Measurements from ENCODE around the gene HECA. TPM values are rescaled to one million over a fixed set of nuclear protein-coding genes. Genes with fewer than 3 reads are reported as not detected.
"Not testable (repeated sequence)": the region's sequence is repeated elsewhere in the genome, so short reads cannot be mapped to it uniquely, and the experiment has no call there.

The HECA gene
- polyA plus RNA-seq, 2 donors: 11.2 to 15.0 TPM

DNA sequence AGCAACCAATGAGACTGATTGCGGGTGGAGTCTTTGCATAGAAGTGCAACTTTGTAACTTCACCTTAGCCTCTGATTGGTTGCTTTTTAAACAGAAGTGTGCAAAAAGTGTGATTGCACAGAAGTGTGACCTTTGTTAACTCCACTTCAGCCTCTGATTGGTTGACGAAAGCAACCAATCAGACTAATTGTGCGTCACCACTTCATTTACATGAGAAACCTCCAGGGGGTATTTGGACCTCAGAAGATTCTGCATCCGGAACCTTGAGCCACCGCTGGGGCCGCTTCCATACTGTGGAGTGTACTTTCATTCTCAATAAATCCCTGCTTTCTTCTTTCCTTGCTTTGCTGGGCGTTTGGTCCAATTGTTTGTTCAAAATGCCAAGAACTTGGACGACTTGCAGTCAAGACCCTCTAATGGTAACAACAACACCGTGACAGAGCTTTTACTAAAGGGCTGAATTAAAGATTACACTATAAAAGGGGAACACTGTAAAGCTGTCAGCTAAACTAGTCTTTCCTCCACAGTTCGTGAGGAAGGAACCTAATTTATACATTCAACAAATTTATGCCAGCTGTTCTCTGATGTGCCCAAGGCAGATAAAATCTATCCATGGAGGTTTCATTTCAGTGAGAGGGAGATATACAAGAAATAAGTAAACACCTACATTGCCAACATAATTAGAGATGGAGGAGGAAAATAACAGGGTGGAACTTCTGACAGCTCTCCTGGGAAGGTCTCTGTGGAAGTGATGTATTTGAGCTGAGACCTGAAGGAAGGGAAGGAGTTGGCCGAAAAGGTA, 1.4 kb upstream of the HECA start:
- Histone ChIP-seq H3K4me1 (ENCODE audit: control insufficient read depth in 2 of 2, insufficient read depth in 2 of 2, low read length in 1 of 2) (no peaks in the 10 kb centered on the region), H3K4me3 (ENCODE audit: low read depth in 1 of 2, low read length in 2 of 2) (peak overlapping the region in 1 of 2 donors; percentile 13), H3K9me3 (ENCODE audit: control insufficient read depth in 2 of 2, insufficient read depth in 1 of 2, low read depth in 1 of 2, low read length in 1 of 2) (no peaks in the 10 kb centered on the region), H3K36me3 (ENCODE audit: control insufficient read depth in 2 of 2, insufficient read depth in 2 of 2, low read length in 1 of 2) (no peaks in the 10 kb centered on the region), H3K27me3 (ENCODE audit: control insufficient read depth in 1 of 2, insufficient read depth in 2 of 2, low read length in 2 of 2) (no peaks in the 10 kb centered on the region), H3K27ac (ENCODE audit: low read depth in 2 of 2, low read length in 1 of 2) (peak overlapping the region; percentile 95 to 98)
- 57 to 58% methylated on average over 11 of the region's 11 CpGs for WGBS, 2 donors

GRCh38 chr6:139134064-139134395, 850 bp upstream of the HECA start:
- H3K4me1 ChIP-seq (ENCODE audit: control insufficient read depth in 2 of 2, insufficient read depth in 2 of 2, low read length in 1 of 2): no peaks in the 10 kb centered on the region
- no peak overlapping the region for H3K4me3 ChIP-seq (ENCODE audit: low read depth in 1 of 2, low read length in 2 of 2)
- peak overlapping the region; percentile 95 to 98 for H3K27ac ChIP-seq (ENCODE audit: low read depth in 2 of 2, low read length in 1 of 2)
- H3K36me3 ChIP-seq (ENCODE audit: control insufficient read depth in 2 of 2, insufficient read depth in 2 of 2, low read length in 1 of 2): no peaks in the 10 kb centered on the region
- H3K27me3 ChIP-seq (ENCODE audit: control insufficient read depth in 1 of 2, insufficient read depth in 2 of 2, low read length in 2 of 2): no peaks in the 10 kb centered on the region
- no peaks in the 10 kb centered on the region for H3K9me3 ChIP-seq (ENCODE audit: control insufficient read depth in 2 of 2, insufficient read depth in 1 of 2, low read depth in 1 of 2, low read length in 1 of 2)

- WGBS, 2 donors: 0 to 1% methylated on average over 43 to 76 of the region's 76 CpGs
- Histone ChIP-seq H3K27ac (ENCODE audit: low read depth in 2 of 2, low read length in 1 of 2) (peak overlapping the region; percentile 95 to 98), H3K36me3 (ENCODE audit: control insufficient read depth in 2 of 2, insufficient read depth in 2 of 2, low read length in 1 of 2) (no peaks in the 10 kb centered on the region), H3K27me3 (ENCODE audit: control insufficient read depth in 1 of 2, insufficient read depth in 2 of 2, low read length in 2 of 2) (no peaks in the 10 kb centered on the region), H3K4me1 (ENCODE audit: control insufficient read depth in 2 of 2, insufficient read depth in 2 of 2, low read length in 1 of 2) (no peaks in the 10 kb centered on the region), H3K9me3 (ENCODE audit: control insufficient read depth in 2 of 2, insufficient read depth in 1 of 2, low read depth in 1 of 2, low read length in 1 of 2) (no peaks in the 10 kb centered on the region), H3K4me3 (ENCODE audit: low read depth in 1 of 2, low read length in 2 of 2) (peak overlapping the region; percentile 73 to 91)
Measured at GRCh38 chr6:139135578-139136545, 982 bp downstream of the HECA start.

DNA sequence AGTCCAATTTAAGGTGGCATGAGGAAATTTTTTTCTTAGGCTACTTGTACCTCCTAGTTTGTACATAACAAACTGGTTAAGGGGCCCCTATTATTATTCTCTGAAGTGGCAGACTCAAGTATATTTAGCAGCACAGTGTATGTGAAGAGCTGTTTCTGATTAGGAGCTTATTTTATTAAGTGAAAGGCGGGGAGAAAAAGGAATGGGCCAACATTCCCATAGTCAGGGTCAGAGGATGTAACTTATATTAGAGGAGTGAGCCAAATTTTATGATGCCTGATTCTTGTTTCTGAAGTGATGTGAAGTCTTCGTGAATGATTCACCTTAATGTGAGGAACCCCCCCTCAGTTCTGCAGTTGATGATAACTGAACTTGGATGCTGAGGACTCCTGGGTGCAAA, 2.8 kb downstream of the HECA start:
- WGBS, 2 donors: 56 to 69% methylated on average over 2 of the region's 2 CpGs
- Histone ChIP-seq H3K4me3 (ENCODE audit: low read depth in 1 of 2, low read length in 2 of 2) (peak overlapping the region in 1 of 2 donors; percentile 73), H3K27ac (ENCODE audit: low read depth in 2 of 2, low read length in 1 of 2) (no peak overlapping the region), H3K27me3 (ENCODE audit: control insufficient read depth in 1 of 2, insufficient read depth in 2 of 2, low read length in 2 of 2) (no peaks in the 10 kb centered on the region), H3K36me3 (ENCODE audit: control insufficient read depth in 2 of 2, insufficient read depth in 2 of 2, low read length in 1 of 2) (no peaks in the 10 kb centered on the region), H3K4me1 (ENCODE audit: control insufficient read depth in 2 of 2, insufficient read depth in 2 of 2, low read length in 1 of 2) (no peaks in the 10 kb centered on the region), H3K9me3 (ENCODE audit: control insufficient read depth in 2 of 2, insufficient read depth in 1 of 2, low read depth in 1 of 2, low read length in 1 of 2) (no peaks in the 10 kb centered on the region)

DNA sequence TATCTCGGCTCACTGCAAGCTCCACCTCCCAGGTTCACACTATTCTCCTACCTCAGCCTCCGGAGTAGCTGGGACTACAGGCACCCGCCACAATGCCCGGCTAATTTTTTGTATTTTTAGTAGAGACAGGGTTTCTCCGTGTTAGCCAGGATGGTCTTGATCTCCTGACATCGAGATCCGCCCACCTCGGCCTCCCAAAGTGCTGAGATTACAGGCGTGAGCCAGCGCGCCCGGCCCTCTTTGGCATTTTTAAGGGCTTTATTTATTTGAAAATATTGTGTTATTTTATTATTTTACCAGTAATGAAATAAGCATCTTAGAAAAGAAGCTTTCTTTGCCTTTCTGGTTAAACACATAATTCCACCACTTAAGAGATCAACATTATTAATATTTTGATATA, 6.0 kb downstream of the HECA start:
- not testable (repeated sequence) for H3K4me1 ChIP-seq (ENCODE audit: control insufficient read depth in 2 of 2, insufficient read depth in 2 of 2, low read length in 1 of 2); H3K4me3 ChIP-seq (ENCODE audit: low read depth in 1 of 2, low read length in 2 of 2); H3K36me3 ChIP-seq (ENCODE audit: control insufficient read depth in 2 of 2, insufficient read depth in 2 of 2, low read length in 1 of 2); H3K9me3 ChIP-seq (ENCODE audit: control insufficient read depth in 2 of 2, insufficient read depth in 1 of 2, low read depth in 1 of 2, low read length in 1 of 2); H3K27me3 ChIP-seq (ENCODE audit: control insufficient read depth in 1 of 2, insufficient read depth in 2 of 2, low read length in 2 of 2); H3K27ac ChIP-seq (ENCODE audit: low read depth in 2 of 2, low read length in 1 of 2)
- 86 to 88% methylated on average over 12 of the region's 12 CpGs for WGBS, 2 donors

GRCh38 chr6:139142262-139142661, 7.4 kb downstream of the HECA start:
- H3K4me1 ChIP-seq (ENCODE audit: control insufficient read depth in 2 of 2, insufficient read depth in 2 of 2, low read length in 1 of 2): peaks cover 0 to 3% of the 10 kb centered on the region in 2 donors
- no peaks in the 10 kb centered on the region for H3K9me3 ChIP-seq (ENCODE audit: control insufficient read depth in 2 of 2, insufficient read depth in 1 of 2, low read depth in 1 of 2, low read length in 1 of 2)
- WGBS, 2 donors: 89 to 92% methylated on average over 3 of the region's 3 CpGs

DNA sequence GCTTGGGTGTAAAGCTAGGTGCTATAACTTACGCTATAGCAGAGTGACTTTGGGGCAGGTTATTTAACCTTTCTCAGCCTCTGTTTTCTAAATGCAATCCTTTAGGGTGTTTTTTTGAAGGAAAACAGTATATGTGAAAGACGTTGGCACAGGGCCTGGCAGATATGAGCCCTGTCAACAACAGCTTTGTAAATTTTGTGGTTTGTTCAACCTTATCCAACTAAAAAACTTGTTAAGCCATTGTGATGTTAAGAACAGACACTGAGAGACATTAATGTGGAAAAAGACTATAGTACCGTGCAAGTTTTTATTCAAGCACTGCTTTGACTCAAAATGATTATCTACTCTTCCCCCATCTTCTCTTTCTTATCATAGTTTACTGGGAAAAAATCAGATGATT, 8.2 kb downstream of the HECA start:
- H3K4me3 ChIP-seq (ENCODE audit: low read depth in 1 of 2, low read length in 2 of 2): no peak overlapping the region
- no peaks in the 10 kb centered on the region for H3K9me3 ChIP-seq (ENCODE audit: control insufficient read depth in 2 of 2, insufficient read depth in 1 of 2, low read depth in 1 of 2, low read length in 1 of 2)
- H3K4me1 ChIP-seq (ENCODE audit: control insufficient read depth in 2 of 2, insufficient read depth in 2 of 2, low read length in 1 of 2): peaks cover 0 to 4% of the 10 kb centered on the region in 2 donors
- WGBS, 2 donors: 75 to 76% methylated on average over 3 of the region's 3 CpGs
- no peak overlapping the region for H3K27ac ChIP-seq (ENCODE audit: low read depth in 2 of 2, low read length in 1 of 2)
- no peaks in the 10 kb centered on the region for H3K27me3 ChIP-seq (ENCODE audit: control insufficient read depth in 1 of 2, insufficient read depth in 2 of 2, low read length in 2 of 2)
- no peaks in the 10 kb centered on the region for H3K36me3 ChIP-seq (ENCODE audit: control insufficient read depth in 2 of 2, insufficient read depth in 2 of 2, low read length in 1 of 2)

More at GRCh38 chr6:139142262-139142661, 7.4 kb downstream of the HECA start:
- no peaks in the 10 kb centered on the region for H3K36me3 ChIP-seq (ENCODE audit: control insufficient read depth in 2 of 2, insufficient read depth in 2 of 2, low read length in 1 of 2)
- H3K27me3 ChIP-seq (ENCODE audit: control insufficient read depth in 1 of 2, insufficient read depth in 2 of 2, low read length in 2 of 2): no peaks in the 10 kb centered on the region
- no peak overlapping the region for H3K27ac ChIP-seq (ENCODE audit: low read depth in 2 of 2, low read length in 1 of 2)
- H3K4me3 ChIP-seq (ENCODE audit: low read depth in 1 of 2, low read length in 2 of 2): no peak overlapping the region

- peaks cover 0 to 11% of the 10 kb centered on the region in 2 donors for H3K4me1 ChIP-seq (ENCODE audit: control insufficient read depth in 2 of 2, insufficient read depth in 2 of 2, low read length in 1 of 2)
- 81 to 83% methylated on average over 4 of the region's 4 CpGs for WGBS, 2 donors
- no peaks in the 10 kb centered on the region for H3K27me3 ChIP-seq (ENCODE audit: control insufficient read depth in 1 of 2, insufficient read depth in 2 of 2, low read length in 2 of 2)
Measured at GRCh38 chr6:139144490-139145085, 9.7 kb downstream of the HECA start.

GRCh38 chr6:139145661-139146060, 10.8 kb downstream of the HECA start:
- peaks cover 0 to 14% of the 10 kb centered on the region in 2 donors for H3K4me1 ChIP-seq (ENCODE audit: control insufficient read depth in 2 of 2, insufficient read depth in 2 of 2, low read length in 1 of 2)
- H3K4me3 ChIP-seq (ENCODE audit: low read depth in 1 of 2, low read length in 2 of 2): no peak overlapping the region
- no peaks in the 10 kb centered on the region for H3K9me3 ChIP-seq (ENCODE audit: control insufficient read depth in 2 of 2, insufficient read depth in 1 of 2, low read depth in 1 of 2, low read length in 1 of 2)
- no peaks in the 10 kb centered on the region for H3K36me3 ChIP-seq (ENCODE audit: control insufficient read depth in 2 of 2, insufficient read depth in 2 of 2, low read length in 1 of 2)
- H3K27ac ChIP-seq (ENCODE audit: low read depth in 2 of 2, low read length in 1 of 2): no peak overlapping the region
- WGBS, 2 donors: 74 to 76% methylated on average over 3 of the region's 3 CpGs
- H3K27me3 ChIP-seq (ENCODE audit: control insufficient read depth in 1 of 2, insufficient read depth in 2 of 2, low read length in 2 of 2): no peaks in the 10 kb centered on the region

More at GRCh38 chr6:139144490-139145085, 9.7 kb downstream of the HECA start:
- H3K27ac ChIP-seq (ENCODE audit: low read depth in 2 of 2, low read length in 1 of 2): peak overlapping the region in 1 of 2 donors; percentile 9
- H3K4me3 ChIP-seq (ENCODE audit: low read depth in 1 of 2, low read length in 2 of 2): no peak overlapping the region
- no peaks in the 10 kb centered on the region for H3K36me3 ChIP-seq (ENCODE audit: control insufficient read depth in 2 of 2, insufficient read depth in 2 of 2, low read length in 1 of 2)
- H3K9me3 ChIP-seq (ENCODE audit: control insufficient read depth in 2 of 2, insufficient read depth in 1 of 2, low read depth in 1 of 2, low read length in 1 of 2): no peaks in the 10 kb centered on the region

Data from esophagus (tissue), 2 donors.